ENCODE data around the gene HYKK. TPM values are rescaled to one million over a fixed set of nuclear protein-coding genes. Genes with fewer than 3 reads are reported as not detected.

Gene HYKK
- total and polyA plus RNA-seq, 2 of the 8 experiments (the other 6 are each of a cell fraction or from before 2014, with no cell fraction given): 2.0 to 3.7 TPM

DNA sequence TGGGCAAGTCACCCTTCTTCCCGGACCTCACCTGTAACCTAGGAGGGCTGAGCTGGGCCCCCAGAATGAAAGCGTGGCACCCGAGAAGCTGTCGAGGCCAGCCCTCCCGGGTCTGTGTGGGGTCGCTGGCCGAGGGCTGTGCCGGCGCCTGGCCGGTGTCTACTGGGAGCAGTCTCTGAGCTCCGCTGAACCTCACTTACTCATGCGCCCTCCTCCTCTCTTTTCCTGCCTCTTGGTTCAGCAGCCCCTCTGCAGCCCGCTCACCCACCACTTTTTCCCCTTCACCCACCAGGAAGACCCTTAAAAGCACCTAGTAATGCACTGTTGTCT lies 419 bp downstream of the HYKK start:
- 4% methylated on average over 13 of the region's 13 CpGs; no CpG with 5 or more reads in 1 of the 2 experiments for WGBS, 2 experiments (ENCODE audit: extremely low coverage in 1 of 2, insufficient coverage in 1 of 2, insufficient read length in 1 of 2, insufficient replicate concordance in 2 of 2, low coverage in 1 of 2, low lambda C conversion rate in 2 of 2, missing lambda C conversion rate in 1 of 2)
- no peak for TF ChIP-seq SP1 (IDR thresholded peaks at IDR 0.05; ENCODE audit: low read depth, low read length)
- no peak for TF ChIP-seq CBX5 (IDR thresholded peaks at IDR 0.05; ENCODE audit: low read depth, low read length)

More for the DNA sequence above, 419 bp downstream of the HYKK start:
- Histone ChIP-seq H3K79me2 (ENCODE audit: control insufficient read depth in 1 of 2, insufficient read depth in 2 of 2, low read length in 2 of 2) (no peaks in the 10 kb centered on the region), H2BK15ac (ENCODE audit: low read length) (no peak overlapping the region), H3K9ac (replicated peaks in 1 of 4; ENCODE audit: extremely low read depth in 1 of 4, low read depth in 3 of 4, low read length in 3 of 4) (peak overlapping the region; percentile 14 to 66 (median 34); a peak in 5 of 7 replicates), H3K27ac (ENCODE audit: low read depth, low read length) (no peak overlapping the region), H3K4ac (replicated peaks; ENCODE audit: insufficient read length, low read depth, low read length) (no peak overlapping the region), H3K4me2 (ENCODE audit: insufficient read depth in 1 of 2, low read depth in 2 of 2, low read length in 2 of 2) (peak overlapping the region; percentile 72 to 96), H4K8ac (ENCODE audit: extremely low read depth, insufficient read depth, low read length) (no peak overlapping the region), H3K79me1 (ENCODE audit: low read depth, low read length) (no peaks in the 10 kb centered on the region), H3K4me3 (ENCODE audit: extremely low read depth in 1 of 4, insufficient read depth in 2 of 4, low read depth in 3 of 4, low read length in 4 of 4) (peak overlapping the region; percentile 70 to 83 (median 72)), H4K91ac (replicated peaks; ENCODE audit: insufficient read length, low read length) (no peak overlapping the region), H4K5ac (ENCODE audit: insufficient read length, low read depth, low read length) (no peak overlapping the region), H3K27me3 (replicated peaks in 1 of 4; ENCODE audit: control insufficient read depth in 3 of 4, extremely low read depth in 1 of 4, insufficient read depth in 3 of 4, low read length in 3 of 4) (peaks cover 0 to 14% (median 8%) of the 10 kb centered on the region in 4 experiments; a peak in 6 of 7 replicates), H2BK12ac (ENCODE audit: low read depth, low read length) (no peak overlapping the region), H3K23ac (ENCODE audit: insufficient read length) (no peak overlapping the region), H3K18ac (ENCODE audit: extremely low read depth, low read length) (peak overlapping the region; percentile 60), H2AFZ (ENCODE audit: low read length) (peak overlapping the region; percentile 84), H4K20me1 (replicated peaks in 1 of 2; ENCODE audit: control insufficient read depth in 1 of 2, insufficient read depth in 2 of 2, low read length in 2 of 2) (no peaks in the 10 kb centered on the region), H3K9me3 (ENCODE audit: insufficient read depth in 2 of 2, low read depth in 1 of 2, low read length in 1 of 2) (no peaks in the 10 kb centered on the region; a peak in 1 of 4 replicates), H2BK5ac (ENCODE audit: low read depth, low read length) (no peak overlapping the region), H3K36me3 (ENCODE audit: control insufficient read depth in 2 of 4, insufficient read depth in 4 of 4, low read length in 3 of 4) (no peaks in the 10 kb centered on the region), H3K56ac (replicated peaks; ENCODE audit: insufficient read length, low read depth, low read length) (no peak overlapping the region), H2BK20ac (ENCODE audit: low read length) (0 out of 2 replicates have a peak overlapping the region, but pooled peaks have one; percentile 72), H2AK5ac (ENCODE audit: low read depth, low read length) (no peak overlapping the region), H3K4me1 (replicated peaks in 1 of 4; ENCODE audit: control insufficient read depth in 3 of 4, insufficient read depth in 4 of 4, low read length in 3 of 4) (peaks cover 0 to 5% (median 1%) of the 10 kb centered on the region in 4 experiments; a peak in 2 of 7 replicates), H3K14ac (ENCODE audit: insufficient read length) (no peak overlapping the region), H3K23me2 (ENCODE audit: low read depth, low read length) (peaks cover 11% of the 10 kb centered on the region; the same call in 1 of the 2 replicates), H2BK120ac (replicated peaks; ENCODE audit: low read depth, low read length) (no peak overlapping the region)
- POLR2A ChIA-PET (ENCODE audit: partially characterized antibody): interaction anchor here (1.4 to 1.9 kb wide), 2 partner anchors 33 to 57 kb away, joined by 4 to 8 read pairs; partner anchors contain the start of genes CHRNA5 and PSMA4
- no peak for FAIRE-seq
- peak in 1 of 2 experiments; percentile 1 for DNase-seq (ENCODE audit: low read depth in 1 of 2, low spot score in 2 of 2)
- CTCF ChIA-PET (ENCODE audit: partially characterized antibody): interaction anchor here (0.8 to 1.1 kb wide), 3 partner anchors 26 to 113 kb away, joined by 3 read pairs; partner anchors contain the start of genes CHRNA3 and PSMA4
